ENCODE results near the gene OTX1.
"Not testable (repeated sequence)": the region's sequence is repeated elsewhere in the genome, so short reads cannot be mapped to it uniquely, and the experiment has no call there.

The OTX1 gene

DNA sequence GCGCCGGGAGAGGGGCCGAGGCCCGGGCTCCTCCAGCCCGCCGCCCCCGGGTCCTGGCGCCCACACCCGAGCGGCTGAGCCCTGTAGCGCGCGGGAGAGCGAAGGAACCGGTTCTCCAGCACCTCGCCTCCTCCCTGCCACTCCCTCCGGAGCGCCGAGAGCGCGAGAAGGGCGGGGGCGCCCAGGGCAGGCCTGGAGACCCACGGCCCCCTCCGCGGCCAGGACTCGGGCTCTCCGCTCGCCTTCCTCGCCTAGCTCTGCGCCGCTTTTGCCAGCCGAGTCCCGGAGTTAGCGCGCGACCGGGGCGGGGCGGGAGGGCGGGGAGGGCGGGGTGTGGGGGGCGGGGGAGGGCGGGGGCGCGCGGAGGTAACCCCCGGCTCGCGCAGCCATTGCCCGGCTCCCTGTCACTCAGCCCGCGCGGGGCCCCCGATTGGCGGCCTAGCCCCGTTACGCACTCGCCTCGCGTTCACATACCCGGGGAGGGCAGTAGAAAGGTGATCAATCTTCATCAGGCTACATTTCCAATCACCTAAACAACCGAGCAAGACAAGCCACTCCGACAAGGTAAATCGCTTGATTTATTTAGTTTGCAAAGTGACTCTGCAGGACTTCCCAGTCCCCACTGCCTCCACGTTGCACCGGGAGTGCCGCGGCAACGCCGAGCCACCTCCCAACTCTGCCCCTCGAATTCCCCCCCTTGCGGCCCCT lies at the start of gene OTX1:
OTX1 (plus strand) TSS at position 497 of the 708 bp plus-strand sequence. CDS start 2,161 bp downstream, outside the sequence.
- DNase-seq, result peak; percentile 84

DNA sequence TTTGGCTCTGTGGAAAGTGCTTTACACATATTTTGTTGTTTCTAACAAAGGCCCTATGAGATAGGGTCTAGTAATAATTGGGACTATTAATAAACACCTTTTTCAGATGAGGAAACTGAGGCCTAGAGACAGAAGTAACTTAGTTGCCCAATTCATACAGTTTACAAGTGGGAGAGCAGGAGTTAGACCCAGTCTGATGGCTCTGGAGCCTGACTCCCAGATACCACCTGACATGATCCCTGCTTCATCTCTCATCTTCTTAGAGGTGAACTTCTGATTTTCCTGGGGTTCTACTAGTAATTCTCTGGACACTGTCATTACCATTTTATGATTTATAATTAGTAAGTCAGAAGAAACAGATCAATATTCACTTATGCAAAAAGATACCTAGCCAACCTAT lies 49.1 kb upstream of the OTX1 start:
- DNase-seq, result no peak

DNA sequence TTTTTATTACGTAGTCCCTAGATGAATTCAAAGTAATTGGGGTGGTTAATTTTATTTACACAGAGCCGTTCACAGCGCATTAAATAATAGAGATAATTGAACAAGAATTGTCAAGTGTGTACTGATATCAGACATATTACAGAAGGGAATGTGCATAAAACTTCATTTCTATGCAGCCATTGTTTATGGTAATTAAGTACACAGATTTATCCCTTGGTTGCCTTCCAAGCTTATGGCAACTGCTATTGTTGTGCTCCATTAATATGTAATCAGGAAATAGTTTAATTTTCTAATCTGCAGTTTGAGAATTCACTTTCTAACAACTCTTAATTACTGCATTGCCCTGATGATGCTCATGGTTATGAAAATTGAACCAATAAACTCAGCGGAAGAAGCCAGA lies 47.3 kb upstream of the OTX1 start:
- DNase-seq, result no peak

DNA sequence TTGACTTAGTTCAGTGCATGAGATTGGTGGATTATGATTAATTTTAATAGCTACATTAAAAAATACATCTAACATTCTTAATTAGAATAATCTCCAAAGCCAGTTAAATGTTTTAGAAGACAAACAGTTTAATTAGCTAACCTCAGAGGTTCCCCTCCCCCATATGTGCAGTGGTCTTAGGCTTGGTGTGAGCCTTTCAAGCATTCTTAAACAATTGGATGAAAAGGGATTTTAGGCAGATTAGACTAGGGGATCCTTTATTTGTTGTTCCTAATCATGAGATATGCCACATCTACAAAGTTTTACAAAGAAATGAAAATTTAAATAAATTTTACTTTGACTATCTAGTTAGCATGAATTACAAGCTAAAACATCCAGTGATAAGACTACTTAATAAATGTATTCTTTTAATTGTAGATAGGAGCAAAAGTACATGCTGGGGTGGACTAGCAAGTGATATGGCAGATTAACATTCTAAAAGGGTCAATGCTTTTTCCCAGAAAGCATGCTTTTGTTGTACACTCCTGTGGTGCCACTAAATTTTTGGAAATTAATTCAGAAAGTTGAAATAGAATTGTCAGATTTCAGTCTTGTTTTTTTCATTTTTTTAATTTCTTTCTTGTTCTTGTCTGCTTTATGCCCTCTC lies 42.7 kb upstream of the OTX1 start:
- no peak for DNase-seq

DNA sequence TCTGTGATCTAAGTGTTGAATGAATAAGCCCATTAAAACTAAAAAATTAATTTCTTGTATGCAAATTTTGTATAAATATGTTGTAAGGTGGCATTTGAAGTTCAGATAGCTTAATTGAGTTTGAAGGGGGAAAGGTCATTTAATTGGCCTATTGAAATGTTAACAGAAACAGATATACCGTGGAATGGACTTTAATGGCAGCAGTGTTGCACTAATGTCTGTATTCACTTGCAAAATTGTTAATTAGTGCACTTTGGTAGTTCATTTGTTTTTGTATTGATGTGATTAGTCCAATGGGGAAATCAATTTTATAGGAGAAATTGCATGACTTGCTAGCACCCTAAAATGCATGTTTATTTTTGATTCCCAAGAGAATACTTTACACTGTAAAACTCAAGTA lies 41.8 kb upstream of the OTX1 start:
- no peak for DNase-seq

DNA sequence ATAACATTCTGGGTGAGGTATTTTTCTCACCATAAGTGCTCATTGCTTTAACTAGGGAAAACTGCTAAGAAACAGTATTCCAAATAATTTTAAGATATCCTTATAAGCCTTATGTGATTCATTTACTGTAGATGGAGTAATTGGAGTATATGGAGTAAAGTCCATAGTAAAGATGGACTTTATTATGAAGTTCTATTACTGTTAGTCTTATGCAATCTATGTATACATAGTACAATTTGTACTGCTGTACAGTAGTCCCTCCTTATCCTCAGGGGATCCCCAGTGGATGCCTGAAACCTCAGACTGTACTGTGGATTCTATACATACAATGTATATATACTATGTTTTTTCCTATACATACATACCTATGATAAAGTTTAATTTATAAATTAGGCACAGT lies 41.1 kb upstream of the OTX1 start:
- DNase-seq, result no peak

DNA sequence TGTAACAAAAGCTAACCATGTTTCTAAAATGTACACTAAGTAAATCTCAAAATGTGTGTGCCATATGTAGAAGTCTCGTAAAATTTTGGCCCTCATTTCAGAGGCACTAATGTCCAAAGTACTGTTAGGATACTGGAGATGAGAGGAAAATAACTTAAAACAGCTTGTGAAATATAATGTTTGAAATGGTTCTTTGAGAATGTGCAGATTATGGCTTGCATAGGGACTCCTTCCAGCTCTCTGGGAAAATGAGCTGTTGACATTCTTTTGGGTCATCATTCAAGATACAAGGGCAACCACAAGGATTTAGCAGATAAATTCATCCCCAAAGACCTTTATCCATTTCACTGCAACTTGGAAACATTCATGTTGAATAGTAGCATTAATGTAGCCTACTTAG lies 38.1 kb upstream of the OTX1 start:
- DNase-seq, result no peak

DNA sequence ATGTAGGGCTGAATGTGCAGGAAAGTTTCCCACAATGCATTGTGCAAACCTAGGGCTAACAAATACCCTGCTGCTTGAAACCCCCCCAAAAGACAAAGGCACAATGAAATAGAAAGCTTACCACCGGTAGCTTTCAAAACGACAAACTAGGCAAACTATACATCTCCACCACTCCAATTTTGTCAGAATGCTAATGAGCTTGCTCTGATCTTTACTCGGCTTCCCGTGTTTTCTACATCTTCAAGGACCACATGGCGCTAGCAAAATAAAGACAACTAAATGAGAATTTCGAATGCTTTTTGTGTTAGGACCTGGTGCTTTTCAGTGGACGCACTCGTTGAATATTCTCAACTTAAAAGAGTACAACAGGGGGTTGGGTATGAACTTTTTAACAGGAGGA lies 37.2 kb upstream of the OTX1 start:
- DNase-seq, result no peak

DNA sequence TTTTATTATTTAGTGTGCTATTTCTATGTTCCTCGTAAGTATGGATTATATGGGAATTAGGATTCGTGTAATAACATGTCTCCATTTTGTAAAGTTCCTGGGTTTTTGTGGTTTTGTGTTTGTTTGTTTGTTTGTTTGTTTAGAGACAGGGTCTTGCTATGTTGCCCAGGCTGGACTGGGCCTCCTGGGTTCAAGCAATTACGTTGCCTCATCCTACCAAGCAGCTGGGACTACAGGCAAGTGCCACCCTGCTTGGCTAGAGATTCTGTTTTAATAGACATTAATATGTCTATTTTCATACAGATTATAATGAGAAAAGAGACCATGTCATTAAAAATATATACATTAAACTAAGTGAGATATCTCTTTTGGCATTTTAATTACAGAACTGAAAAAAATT lies 35.2 kb upstream of the OTX1 start:
- DNase-seq, result no peak

DNA sequence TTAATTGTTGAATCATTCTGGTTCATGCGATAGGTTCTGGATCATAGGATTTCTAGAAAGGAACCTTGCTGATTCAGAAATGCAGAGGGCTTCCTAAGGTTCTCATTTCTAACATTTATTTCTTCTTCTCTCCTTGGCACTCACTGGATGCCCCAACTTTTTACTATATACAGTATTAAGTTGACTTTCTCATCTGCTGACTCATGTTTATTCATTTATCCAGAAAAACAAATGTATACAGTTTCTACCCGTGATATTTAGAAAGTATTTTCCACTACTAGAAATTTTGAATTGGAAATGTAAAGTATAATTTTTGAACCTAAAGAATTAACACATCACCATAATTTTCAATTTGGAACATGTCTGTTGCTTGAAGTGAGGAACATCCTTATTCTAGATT lies 32.2 kb upstream of the OTX1 start:
- DNase-seq, result no peak

DNA sequence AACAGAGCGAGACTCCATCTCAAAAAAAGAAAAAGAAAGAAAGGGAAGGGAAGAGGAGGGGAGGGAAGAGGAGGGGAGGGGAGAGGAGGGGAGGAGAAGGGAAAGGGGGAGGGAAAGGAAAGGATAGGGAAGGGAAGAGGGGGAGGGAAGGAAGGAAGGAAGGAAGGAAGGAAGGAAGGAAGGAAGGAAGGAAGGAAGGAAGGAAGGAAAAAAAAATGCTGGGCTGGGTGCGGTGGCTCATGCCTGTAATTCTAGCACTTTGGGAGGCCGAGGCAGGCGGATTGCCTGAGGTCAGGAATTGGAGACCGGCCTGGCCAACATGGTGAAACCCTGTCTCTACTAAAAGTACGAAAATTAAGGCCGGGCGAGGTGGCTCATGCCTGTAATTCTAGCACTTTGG lies 30.9 kb upstream of the OTX1 start:
- not testable (repeated sequence) for DNase-seq

DNA sequence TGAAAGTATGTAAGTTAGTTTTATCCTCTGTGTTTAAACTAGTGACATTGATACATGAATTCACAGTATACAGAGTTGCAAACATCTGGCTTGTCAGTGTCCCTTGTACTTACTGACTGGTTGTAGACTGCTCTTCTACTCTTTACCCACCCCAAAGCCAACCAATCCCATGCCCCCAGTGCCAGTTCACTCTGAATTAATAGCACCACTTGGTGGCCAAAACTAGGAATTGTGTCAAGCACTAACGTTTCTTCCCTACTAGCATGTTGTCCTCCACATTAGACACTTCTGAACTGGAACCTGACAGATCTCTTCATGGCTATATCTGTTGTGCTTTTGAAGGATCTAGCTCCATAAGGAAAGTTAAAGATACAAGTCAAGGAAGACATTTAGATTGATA lies 27.2 kb upstream of the OTX1 start:
- DNase-seq, result no peak

DNA sequence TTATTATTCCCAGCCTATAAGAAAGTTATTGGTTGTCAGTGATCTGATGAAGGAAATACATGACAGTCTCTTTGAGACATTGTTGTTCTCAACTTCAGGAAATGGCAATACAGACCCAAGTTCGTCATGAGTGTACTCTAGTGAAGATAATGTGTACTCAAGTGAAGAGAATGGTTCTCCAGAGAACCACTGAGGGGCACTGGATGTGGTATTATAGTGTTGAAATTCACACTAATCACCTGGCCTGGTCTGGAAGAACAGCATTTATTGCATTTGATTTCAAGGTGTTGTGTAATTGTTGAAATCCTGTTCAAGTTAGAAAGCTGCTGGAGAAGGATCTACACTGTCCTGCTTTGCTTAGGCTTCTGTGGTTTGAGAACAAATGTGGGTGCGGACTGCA lies 23.4 kb upstream of the OTX1 start:
- DNase-seq, result no peak

DNA sequence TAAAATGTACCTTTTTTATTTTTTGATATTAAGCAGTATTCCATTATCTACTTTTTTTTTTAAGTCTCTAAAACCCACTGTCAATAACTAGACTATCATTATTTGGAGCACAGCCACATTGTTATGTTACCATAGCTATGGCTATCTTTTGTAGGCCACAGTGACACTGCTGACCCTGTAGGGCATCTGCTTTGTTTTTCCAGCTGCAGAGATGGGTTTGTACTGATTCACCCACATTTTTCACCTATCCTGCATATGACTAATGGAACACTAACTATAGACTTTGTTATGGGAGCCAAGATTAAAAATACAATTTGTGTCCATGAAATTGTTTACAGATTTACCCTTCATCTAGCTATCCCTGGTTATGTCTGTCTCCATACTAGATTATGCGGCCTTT lies 21.6 kb upstream of the OTX1 start:
- no peak for DNase-seq

DNA sequence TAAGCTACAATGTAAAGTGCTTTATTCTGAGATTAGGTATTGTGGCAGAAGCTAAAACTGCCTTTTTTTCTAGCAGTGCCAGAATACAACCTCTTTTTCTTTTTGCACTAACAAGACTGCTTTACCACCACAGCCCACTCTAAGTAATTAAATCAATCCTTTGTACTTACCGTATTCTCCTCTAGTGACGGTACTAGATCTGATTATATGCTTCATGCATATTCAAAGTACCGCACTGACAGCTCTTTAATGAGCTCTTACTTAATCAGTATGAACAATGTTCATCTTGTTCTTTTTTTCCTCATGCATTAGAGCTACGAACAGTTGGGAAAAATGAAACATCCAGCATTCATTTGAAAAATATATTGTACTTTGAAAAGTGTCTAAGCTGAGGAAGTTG lies 16.1 kb upstream of the OTX1 start:
- no peak for DNase-seq

DNA sequence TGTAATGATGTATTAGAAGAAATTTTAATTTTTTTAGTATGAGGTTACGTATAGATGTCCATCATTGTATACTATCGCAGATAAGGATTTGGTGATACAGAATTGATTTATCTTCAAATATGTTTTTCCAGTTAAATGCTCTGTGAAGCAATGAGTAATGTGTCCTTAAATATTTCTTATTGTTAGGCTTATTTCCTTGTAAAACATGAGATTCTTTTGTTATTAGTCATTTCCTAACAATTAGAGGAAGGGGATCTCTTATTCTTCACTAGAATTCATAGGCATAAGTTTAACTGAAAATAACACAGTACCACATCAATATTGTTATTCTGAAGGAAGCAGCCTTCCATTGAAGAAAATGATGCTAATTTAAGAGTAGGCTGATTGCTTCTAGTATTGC lies 15.5 kb upstream of the OTX1 start:
- DNase-seq, result no peak

DNA sequence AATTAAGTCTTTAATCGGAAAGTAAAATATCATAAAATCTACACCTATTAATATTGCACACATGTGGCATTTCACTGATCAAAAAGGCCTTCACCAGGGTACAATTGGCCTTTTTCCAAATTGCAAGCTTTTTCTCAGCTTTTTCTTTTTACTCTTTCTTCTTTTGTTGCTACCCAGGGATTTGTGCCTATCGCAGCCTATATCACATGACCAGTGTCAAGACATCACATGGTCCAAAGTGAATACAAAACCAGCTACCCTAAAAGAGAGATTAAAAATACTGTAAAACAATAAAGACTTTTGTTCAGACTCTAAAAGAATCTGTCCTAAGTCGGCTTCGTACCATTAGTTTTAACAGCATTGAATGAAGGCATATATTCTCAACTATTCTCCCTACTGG lies 15.0 kb upstream of the OTX1 start:
- DNase-seq, result no peak

DNA sequence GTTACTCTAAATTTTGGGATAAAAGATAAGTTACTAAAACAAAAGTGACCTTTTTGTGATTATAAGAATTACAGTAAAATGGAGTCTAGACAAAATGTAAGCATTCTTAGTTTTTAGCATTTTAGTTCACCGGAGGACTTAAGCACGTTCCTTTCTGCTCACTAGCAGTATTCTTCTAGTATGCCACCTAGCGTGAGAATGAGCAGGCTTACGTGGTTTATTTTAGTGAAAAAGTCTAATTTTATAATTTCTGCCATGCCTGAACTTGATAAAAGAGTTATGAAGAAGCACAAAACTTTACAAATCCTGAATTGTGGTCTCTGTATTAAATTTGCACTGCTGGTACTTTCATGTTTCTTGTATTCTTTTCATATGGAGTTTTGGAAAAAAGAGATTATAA lies 12.6 kb upstream of the OTX1 start:
- DNase-seq, result no peak

DNA sequence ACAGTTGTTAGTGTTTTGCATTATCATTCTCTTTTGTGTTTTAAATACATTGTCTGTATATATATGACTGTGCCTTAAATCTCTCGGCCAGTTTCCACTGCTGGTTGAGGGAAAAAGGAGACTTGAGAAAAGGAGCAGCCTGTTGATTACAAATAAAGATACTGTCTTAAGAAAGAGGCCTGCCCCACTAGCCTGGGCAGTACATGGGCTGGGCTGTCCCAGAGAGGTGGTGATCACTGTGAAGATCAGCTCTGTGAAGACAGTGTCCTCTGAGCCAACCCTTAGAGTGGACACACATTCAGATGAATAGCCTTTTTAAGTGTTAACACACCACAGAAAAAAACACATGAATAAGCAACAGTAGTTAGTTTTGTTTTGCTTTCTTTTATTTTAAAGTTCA lies 10.0 kb upstream of the OTX1 start:
- no peak for DNase-seq

DNA sequence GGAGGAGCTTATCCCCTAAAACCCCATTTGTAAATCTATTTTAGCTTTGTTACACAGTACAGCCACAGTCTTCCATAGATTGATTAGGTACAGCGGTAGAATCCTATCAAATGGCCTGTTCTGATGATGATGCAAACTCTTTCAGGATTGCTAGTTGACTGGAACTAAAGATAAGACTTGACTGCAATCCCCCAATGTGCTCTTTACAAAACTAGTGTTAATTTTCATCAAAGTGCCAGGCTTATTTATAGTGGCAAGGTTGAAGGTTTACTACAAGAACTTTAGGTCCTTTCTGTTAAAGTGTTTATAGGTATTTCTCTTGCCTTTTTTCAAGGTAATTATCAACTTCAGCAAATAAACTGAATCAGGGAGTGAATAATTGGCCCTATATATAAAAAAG lies 9.0 kb upstream of the OTX1 start:
- no peak for DNase-seq

DNA sequence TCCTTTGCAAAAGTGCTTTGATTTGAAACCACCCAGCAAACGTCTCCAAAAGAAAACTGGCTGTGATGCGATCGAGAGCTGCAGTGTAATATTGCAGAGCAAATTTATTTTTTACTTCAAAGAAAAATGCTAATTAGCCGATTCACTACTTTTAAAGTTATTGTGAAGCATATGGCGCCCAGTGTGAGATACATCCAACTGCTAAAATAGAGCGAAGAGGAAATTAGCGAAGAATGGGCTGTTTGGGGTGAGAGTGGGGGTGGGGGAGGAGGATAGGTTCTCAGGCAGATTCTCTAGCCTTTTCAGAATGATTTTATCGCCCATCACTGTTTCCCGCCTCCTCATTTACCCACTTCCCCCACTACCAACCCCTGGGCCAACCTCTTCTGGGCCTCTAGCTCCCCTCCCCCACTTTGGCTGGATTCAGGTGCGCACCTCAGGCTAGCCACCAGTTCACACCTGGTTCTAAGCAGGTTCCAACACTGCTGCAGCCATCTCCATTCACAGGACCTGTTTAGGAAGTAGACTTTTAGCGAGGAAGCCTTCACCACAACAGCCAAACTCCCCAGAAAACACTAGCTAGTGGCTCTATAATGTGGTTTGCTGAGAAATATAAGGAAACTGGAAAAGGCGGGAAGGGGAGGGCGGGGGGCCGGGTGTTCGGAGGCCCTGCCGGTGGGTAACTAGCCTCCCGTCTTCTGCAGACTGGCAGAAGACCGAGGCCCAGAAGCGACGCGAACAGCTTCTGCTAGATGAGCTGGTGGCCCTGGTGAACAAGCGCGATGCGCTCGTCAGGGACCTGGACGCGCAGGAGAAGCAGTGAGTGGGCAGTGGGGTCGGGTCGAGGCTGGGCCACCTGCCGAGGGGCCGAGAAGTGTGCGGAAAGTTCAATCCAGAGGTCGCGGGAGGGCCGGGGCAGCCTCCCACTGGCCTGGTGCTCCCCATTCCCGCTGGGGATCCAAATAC lies 6.0 kb upstream of the OTX1 start:
- DNase-seq, result peak; percentile 56

DNA sequence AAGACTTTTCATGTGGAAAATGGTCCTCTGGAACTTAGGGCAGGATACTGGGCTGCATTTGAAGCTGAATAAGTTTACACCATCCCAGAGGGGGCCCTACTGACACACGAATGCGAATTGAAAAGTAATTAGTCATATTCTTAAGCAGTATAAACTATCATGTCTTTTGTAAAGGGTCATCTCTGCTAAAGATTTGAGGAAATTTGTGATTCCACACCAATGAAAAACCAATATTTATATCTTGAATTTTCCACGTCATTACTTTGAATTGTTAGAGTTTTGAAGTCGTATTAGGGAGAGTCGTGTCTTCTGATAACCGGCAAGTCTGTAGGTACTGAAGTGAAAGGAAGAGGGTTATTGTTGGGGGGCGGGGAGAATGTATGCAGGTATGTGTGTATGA lies 4.1 kb upstream of the OTX1 start:
- peak; percentile 26 for DNase-seq

DNA sequence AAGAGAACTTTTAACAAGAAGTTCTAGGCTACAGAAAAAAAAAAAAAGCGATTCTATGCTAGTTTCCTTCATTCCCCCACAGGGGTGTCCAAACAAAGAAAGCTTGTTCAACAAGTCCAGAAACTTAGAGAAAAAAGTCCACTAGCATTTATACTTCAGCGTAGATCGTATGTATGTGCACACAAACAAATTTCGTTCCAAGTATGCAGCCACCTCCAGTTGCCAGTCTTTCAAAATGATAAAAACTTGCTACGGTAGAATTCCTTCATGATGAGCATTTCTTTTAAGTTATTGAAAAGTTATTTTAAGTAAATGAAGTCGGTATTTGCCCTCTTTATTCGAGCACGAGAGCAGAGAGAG lies 3.7 kb upstream of the OTX1 start:
- DNase-seq, result no peak
